HG03135 (cell line): ENCODE measurements around the gene RASAL3.

ENCODE experiments used
- ATAC-seq: cut with Tn5 transposase; IDR thresholded peaks from one replicate; pipeline ENCODE4 v1.9.1; 2021; ENCODE audit warnings: mild to moderate bottlenecking, moderate library complexity; ENCODE audit not compliant: unreplicated experiment

The RASAL3 gene

DNA sequence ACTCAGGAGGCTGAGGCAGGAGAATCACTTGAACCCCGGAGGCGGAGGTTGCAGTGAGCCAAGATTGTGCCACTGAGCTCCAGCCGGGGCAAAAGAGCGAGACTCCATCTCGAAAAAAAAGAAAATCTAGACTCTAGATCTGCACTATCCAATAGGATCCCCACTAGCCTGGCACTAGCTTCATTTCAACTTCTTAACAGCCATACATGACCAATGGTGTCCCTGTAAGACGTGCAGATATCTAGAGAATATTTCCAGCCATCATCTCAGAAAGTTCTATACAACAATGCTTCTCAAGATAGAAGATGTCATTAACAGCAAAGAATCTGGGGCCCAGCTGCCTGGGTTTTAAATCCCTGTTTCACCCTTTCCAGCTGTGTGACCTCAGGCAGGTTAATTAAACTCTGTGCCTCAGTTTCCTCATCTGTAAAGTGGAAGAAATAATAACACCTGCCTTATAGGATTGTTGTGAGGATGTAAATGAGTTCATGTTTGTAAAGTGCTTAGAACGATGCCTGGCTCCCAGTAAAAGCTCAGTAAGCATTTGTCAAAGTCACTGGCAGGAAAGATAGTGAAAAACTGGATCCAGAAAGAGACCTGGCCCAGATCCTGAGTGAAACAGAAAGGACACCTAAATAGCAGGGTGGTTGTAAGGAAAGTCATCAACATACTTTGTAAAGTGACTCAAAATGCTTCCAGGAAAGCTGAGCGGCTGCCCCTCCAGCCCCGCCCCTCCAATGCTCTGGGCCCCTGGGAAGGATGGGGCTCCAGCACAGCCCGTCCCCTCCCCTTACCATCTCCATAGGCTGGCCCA is 28.1 kb downstream of the RASAL3 start:
- ATAC-seq = no peak

DNA sequence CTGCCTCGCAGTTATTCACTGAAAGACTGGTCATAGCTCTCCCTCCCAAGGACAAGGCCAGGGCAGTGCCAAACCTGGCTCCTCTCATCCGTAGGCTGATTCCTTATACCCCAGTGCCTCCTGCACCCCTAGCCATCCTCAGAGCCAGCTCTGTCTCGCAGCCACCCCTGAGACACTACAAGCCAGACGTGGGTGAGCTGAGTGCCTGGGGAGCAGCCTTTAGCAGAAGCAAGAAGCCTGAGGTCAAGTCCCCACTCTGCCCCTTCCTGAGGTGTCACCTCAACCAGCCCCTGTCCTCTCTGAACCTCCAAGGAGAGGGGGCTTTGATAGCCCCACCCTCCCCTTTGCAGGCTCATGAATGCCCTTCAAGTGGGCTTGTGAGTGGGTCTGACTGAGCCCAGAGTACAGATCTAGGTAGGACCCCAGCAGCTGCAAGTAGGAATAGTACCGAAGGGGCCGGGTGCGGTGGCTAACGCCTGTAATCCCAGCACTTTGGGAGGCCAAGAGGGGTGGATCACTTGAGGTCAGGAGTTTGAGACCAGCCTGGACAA is 30.8 kb downstream of the RASAL3 start:
- no peak for ATAC-seq

DNA sequence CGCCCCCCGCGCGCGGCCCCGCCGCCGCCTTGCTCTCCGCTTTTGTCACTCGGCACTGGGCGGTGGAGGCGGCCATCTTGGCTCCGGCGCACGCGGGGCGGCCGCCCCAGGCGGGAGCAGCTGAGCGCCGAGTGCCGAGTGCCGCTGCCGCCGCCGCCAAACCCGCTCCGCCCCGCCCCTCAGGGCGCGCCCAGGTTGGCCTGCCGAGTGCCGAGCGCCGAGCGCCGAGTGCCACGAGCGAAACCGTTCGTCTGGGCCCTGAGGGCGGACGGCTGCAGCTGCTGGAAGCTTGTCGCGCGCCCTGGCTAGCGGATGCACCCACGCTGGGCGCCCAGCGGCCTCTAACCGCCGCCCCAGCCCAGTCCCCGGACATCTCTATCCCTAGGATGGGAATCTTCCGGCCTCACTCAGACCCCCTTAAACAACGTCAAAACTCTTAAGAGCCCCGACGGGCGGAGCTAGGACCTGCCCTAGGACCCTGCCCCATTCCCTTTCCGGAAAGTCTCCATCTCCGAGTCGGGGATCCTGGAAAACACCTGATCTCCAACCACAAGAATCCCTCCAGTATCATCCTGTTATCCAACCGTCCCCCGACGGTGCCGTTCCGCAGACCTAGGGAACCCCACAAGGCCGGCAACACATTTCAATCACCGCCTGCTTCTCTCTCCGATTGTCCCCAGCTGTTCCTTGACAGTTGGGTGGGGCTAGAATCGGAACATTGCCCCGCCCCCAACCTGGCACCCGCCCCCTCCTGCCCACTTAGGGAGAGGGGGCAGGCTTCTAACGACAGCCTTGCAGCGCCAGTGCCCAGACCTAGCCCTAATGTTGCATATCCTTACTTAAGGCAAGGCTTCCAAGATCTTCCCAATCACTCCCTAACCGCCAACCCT is 31.5 kb downstream of the RASAL3 start:
- peak; percentile 80 for ATAC-seq

DNA sequence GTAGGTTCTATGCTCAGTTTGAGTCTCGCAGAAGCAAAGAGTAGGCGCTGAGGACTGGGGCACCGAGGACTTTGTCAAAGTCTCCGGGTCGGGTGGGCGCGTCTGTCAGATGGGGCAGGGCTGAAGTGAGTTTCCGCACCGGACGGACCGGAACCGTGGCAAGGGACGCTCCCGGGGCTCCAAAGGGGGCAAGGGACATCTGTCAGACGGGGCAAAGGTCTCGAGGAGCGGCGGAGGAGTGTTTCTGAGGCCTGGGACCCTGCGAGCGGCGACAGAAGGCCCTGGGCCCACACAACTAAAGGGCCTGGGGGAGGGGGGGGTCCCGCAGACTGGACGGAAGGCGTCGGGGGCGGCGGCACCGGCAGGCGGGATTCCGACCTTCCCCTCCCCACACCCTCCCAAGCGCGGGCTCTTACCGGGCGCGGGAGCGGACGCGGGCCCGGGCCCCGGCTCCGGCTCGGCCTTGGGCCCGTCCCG is 32.3 kb downstream of the RASAL3 start:
- ATAC-seq = no peak

DNA sequence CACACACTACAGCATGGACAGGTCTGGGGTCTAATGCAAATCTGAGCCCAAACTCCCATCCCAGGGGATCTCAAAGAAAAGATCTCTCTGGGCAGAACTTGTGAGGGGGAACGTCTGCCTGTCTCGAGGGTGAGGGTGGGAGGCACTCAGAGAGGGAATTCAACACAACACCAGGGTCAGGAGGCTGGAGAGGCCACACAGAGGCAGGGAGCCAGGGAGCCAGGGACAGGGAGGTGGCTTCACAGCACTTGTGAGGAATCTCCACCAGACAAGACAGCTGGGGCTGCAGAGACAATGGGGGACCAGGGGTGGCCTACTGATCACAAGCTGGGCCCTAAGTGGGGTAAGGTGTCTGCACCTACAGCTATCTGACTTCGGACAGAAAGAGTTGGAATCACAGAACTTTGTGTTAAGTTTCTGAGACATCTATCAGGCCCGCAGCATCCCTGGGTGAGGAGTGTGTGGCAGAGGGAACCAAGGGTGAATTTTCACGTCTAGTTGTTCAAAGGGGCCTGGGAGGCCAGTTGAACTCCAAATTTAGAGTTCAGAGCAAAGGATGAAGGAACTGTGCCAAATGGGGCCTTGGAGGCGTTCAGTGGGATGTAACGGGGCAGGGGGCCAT is 32.8 kb downstream of the RASAL3 start:
- ATAC-seq = no peak

DNA sequence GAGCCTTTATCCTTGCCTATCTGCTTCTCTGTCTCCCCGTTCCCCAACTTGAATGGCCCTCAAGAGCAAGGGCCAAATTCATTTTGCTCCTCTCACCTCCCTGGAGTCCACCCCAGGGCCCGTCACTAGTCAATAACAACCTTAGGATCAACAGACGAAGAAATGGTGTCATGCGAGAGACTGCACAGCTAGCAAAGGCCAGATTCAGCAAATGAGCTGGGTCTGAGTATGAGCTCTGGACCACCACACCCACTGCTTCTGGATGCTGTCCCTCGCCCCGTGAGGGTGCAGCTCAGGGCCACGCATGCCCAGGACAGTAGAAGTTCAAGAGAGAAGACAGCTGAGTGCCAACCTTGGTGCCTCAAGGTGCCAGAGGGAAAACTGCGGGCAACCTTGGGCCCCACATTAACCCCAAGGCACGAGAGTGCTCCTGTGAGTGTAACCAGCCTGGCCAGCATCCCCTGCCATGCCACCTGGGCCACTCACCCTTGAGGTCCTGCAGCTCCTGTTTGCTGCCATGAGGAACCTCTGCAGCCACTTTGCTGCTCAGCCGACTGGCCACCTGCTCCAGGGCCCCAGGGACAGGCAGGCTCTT is 33.7 kb downstream of the RASAL3 start:
- ATAC-seq = no peak

DNA sequence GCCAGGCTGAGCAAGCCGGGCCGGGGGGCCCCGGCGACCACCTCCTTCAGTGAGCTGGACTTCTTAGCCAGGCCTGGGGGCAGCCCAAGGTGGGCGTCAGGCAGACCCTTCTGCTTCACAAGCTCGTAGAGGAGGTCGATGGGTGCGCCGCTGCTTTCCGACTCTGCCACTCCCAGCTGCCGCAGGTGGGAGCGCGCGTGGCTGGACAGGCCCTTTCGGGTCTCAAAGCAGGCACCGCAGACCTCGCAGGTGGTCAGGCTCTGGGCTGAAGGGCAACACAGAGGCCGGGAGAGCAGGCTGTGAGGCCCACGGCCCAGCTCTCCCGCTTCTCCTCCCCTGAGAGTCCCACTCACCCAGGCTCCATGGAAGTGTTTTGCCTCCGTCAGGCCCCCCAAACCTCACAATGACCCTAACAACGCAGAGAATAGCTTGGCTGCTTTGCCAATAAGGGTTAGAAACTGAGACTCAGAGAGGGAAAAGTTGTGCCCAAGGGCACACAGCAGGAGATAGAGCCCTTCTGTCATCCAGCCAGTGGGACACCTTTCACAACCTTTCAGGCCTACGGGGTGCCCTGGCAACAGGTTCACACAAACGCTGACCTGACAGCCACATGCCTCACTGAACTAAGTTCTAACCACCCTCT is 34.4 kb downstream of the RASAL3 start:
- no peak for ATAC-seq

DNA sequence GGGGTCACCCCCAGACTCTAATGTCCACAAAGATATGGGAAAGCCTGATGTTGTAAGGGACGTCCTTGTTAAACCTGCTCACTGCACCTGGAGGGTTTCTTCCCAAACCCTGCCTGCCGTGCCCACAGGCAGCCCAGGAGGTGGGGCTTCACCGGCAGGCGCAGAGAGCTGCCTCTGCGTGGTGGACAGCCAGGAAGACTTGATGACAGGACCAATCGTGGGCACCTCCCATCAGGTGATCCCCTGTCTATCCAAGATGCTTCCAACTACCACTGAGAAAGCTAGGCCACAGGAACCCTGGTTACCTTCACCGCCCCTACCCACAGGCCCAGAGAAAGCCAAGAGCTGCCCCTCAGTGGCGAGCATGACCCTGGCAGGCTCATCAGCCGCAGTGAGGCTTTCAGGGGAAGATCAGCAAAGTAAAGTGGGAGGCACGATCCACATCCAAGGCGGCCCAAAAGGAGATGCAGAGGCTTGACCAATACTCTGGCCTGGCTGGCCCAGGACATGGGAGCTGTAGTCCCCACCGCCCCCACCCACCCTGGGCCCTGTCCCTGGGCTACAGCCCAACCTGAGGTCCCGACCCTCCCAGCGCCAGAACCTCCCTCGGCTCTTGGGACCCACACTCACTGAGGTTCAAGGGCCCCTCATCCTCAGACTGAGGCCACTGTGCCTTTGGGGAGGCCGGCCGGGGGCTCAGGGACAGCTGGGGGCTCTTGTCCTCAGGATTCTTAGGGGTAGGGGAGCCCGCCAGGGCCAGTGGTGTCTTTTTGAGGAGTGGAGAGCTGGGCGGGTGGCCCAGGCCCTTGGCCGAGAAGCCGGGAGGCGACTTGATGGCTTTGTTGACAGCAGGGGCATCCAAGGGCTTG is 35.2 kb downstream of the RASAL3 start:
- ATAC-seq = no peak

DNA sequence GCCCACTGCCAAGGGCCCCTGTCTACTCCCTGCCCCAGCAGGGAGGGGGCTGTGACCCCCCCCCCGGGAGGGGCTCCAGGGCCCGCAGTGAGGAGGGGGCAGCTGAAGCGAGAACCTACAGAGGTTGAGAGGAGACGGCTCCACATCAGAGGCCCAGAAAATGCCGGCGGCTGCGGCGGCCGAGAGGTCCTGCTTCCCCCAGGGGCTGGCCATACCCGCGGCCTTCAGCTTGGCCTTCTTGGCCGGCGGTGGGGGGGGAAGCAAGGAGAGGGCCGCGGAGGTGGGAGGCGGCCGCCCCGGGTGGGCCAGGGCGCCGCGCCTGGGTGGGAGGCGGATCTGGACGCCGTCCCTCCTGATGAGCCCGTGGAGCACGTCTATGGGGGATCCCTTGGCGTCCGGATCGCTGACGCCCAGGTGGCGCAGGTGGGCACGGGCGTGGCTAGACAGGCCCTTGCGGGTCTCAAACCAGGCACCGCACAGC is 36.3 kb downstream of the RASAL3 start:
- no peak for ATAC-seq

DNA sequence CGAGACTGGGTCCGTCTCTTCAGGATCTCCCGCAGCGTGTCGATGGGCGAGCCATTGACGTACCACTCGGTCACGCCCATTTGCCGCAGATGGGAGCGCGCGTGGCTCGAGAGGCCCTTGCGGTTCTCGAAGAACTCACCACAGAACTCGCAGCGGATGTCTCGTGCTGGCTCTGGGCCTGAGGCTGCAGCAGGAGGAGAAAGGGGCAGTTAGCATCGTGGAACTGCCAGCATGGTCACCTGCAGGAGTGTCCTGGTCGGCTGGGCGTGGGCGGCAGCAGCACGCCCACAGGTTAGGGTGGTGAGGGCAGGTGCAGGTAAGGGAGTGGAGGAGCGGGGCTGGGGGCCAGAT is 37.0 kb downstream of the RASAL3 start:
- ATAC-seq = no peak

DNA sequence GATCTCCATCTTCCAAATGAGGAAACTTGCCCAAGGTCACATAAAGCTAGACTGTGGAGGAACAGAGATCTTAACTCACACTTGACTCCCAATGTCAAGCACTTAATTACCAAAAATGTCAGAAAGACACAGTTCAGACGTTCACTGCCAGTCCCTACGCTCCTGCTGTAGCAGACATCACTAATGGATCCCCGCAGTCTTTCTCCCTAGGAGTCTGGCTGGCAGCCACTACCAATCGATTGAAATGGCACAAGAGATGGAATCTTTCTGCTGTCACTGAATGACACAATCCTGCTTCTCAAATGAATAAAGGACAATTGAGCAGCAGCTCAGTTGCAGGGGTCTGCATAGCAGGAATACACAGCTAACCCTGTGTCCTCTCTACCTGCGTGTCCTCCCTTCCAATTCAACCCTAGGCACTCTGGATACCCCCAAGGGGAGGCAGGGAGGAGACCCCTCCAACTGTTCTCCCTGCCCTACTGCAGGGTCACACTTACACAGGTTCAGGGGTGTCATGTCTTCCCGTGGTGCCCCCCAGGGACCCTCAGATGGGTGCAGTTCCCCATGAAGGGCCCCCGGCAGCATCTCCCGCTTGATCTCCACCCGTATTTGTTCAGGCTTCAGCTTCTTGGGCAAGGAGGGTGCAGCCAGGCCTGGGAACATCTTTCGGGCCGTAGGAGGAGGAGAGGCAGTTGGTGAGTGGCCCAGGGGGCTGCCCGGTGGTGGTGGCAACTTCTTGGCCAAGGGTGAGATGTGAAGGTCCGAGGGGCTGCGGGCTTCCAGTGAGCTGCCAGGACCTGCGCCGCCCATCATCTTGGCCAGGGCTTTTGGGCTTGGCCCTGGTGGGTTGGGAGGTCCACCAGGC is 37.6 kb downstream of the RASAL3 start:
- no peak for ATAC-seq

DNA sequence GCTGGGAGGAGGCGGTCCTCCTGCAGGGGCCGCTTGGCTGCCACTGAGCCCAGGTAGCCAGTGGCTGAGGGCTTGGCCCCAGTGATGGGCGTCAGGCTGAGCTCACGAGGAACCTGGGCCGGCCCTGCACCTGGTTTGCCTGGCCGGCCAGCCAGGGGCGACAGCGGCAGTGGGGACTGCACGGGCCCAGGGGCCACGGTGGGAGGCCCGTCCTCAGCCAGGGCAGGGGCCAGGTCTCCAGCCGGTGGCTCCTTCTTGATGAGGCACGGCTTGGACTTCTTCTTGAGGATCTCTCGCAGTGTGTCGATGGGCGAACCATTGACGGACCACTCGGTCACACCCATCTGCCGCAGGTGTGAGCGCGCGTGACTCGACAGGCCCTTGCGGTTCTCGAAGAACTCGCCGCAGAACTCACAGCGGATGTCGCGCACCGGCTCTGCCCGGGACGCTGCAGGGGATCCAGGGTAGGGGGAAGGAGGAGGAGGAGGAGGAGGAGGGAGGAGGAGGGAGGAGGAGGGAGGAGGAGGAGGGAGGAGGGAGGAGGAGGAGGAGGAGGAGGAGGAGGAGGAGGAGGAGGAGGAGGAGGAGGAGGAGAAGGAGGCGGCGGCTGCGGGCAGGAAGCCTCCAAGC is 38.9 kb downstream of the RASAL3 start:
- ATAC-seq = no peak

DNA sequence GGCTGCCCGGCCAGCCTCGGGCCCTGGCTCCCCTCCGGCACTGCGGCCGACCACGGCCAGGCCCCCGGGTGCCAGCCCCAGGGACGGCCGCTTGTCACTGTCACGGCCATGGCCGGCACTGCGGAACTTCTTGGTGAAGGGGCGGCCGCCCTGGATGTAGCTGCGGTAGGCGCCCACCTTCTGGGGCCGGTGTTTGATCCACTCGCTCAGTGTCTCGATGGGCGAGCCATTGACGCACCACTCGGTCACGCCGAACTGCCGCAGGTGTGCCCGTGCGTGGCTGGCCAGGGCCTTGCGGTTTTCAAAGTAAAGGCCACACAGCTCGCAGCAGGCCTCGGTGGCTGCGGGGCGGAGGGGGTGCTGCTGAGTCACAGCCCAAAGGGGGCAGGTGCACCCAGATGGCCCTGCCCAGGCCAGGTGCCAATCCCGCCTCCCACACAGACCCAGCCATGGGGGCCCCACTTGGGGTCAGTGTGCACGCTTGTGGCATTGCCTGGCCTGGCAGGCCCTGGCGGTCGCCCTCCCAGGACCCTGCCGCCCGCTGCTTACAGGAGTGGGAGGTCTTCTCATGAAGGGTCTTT is 39.6 kb downstream of the RASAL3 start:
- no peak for ATAC-seq

DNA sequence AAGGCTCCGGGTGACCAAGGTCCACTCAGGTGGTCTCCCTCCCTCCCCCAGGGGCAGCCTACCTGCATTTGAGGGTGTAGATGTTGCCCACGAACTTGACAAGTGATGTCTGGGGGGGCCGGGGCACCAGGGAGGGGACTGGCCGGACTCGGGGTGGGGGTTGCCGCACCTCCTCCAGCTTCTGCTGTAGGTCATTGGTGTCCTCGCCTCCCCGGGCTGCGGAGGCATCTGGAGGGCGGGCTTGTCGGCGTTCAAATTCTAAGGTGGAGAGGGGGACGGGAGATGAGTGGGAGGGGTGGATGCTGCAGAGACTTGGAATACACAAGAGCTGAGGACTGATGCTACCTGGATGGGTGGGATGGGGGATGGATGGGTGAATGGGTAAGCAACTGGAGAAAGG is 40.2 kb downstream of the RASAL3 start:
- ATAC-seq = no peak

DNA sequence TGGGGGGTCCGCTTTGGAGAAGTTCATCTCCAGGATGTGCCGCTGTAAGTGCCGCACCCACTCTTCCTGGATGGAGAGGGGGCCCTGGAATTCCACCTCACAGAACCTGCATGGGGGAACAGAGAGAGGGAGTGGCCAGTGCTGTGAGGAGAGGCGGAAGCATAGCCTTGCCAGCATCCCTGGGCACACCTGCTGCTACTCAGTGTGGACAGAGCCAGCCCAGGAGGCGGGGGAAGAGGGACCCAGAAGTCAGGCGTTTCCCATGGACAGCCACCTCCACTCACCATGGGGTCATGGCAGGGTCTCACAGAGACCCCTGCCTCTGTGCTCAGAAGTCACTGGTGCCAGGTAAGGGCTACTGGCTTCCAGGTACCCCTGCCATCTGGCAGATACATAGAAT is 41.2 kb downstream of the RASAL3 start:
- ATAC-seq = no peak

DNA sequence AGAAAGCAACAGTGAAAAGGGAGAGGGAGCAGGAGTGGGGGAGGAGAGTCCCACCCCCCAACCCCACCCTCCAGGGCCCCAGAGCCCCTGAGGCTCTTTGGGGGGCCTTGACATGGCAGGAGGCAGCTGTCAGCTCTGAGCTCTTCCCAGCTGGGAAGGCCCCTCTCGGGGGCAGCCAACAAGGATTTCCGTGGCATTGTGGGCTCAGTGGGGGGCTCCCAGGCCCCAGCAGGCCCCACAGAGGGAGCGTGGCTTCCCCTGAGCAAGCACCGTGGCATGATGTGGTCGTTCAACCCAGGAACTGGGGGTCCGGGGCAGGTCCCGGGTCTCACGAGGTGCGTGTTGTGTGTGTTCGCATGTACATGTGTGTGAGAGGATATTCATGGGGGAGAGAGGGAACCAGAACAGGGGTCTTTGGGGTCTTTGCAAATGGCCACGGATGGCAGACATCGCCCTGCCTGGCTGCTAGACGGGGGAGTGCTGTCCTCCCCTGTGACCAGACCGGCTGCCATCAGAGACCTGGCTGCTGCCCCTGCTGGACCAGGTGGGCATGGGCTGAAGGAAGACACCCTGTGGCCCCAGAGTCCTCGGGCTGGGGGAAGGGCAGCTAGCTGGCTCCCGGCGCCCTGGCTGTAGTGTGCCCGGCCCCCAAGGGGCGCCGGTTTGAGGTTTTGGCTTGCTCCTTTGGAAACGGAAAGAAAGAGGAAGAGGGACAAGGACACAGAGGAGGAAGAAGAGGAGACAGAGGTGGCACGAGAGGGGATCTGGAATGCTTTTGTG is 41.9 kb downstream of the RASAL3 start:
- no peak for ATAC-seq
